Bronchial epithelial cell (primary cell): ENCODE measurements around the gene ARHGAP42. TPM values are rescaled to one million over a fixed set of nuclear protein-coding genes. Genes with fewer than 3 reads are reported as not detected.

ENCODE experiments used
- DNase-seq: peaks from one replicate; pipeline ENCODE4 v3.0.0-alpha.2; 2010; ENCODE audit warnings: low read depth
- FAIRE-seq: peaks from 2 replicates; lab custom pipeline; 2011; peaks lifted over from hg19 to GRCh38; lab: Jason Lieb, UNC
- H3K27me3 ChIP-seq: 2 replicates; pipeline ENCODE4 v1.5.1; 2011; ENCODE audit warnings: low read length; ENCODE audit not compliant: control insufficient read depth, insufficient read depth
- H3K36me3 ChIP-seq: 2 replicates; pipeline ENCODE4 v1.5.1; 2011; ENCODE audit warnings: low read length; ENCODE audit not compliant: control insufficient read depth, insufficient read depth
- H3K4me3 ChIP-seq: 2 replicates; pipeline ENCODE4 v1.5.1; 2011; ENCODE audit warnings: mild to moderate bottlenecking, low read depth, low read length, control low read depth
- CTCF ChIP-seq: IDR thresholded peaks from 2 replicates; pipeline ENCODE4 v1.5.1; 2011; ENCODE audit warnings: mild to moderate bottlenecking, moderate library complexity, low read length, control low read depth, inconsistent platforms; ENCODE audit not compliant: insufficient read depth, severe bottlenecking
- total RNA-seq: library from RNA; depleted of rRNA; stranded (reverse); fragments of >200 nt; gene quantifications from 2 replicates; pipeline ENCODE4 v1.2.1, GENCODE V29; 2014

ARHGAP42 gene
- total RNA-seq, 1 donor from 2014 or later: 5.3 TPM

GRCh38 chr11:100675115-100675650 is 11.9 kb upstream of the ARHGAP42 start:
- no peak for TF ChIP-seq CTCF
- no peak for FAIRE-seq
- no peaks in the 10 kb centered on the region for H3K27me3 ChIP-seq

GRCh38 chr11:100676901-100677300 is 10.2 kb upstream of the ARHGAP42 start:
- DNase-seq: peak; percentile 30

More at GRCh38 chr11:100675115-100675650, 11.9 kb upstream of the ARHGAP42 start:
- DNase-seq: no peak
- H3K36me3 ChIP-seq: no peaks in the 10 kb centered on the region
- H3K4me3 ChIP-seq: no peak overlapping the region

GRCh38 chr11:100677796-100678195 is 9.3 kb upstream of the ARHGAP42 start:
- DNase-seq (no peak), FAIRE-seq (no peak)
- TF ChIP-seq CTCF: no peak
- Histone ChIP-seq H3K36me3 (no peaks in the 10 kb centered on the region), H3K27me3 (no peaks in the 10 kb centered on the region), H3K4me3 (no peak overlapping the region)

More at GRCh38 chr11:100676901-100677300, 10.2 kb upstream of the ARHGAP42 start:
- FAIRE-seq: no peak
- H3K4me3 ChIP-seq: no peak overlapping the region
- no peaks in the 10 kb centered on the region for H3K36me3 ChIP-seq
- H3K27me3 ChIP-seq: no peaks in the 10 kb centered on the region
- no peak for TF ChIP-seq CTCF

- TF ChIP-seq CTCF: no peak
- no peak overlapping the region for H3K4me3 ChIP-seq
- DNase-seq (no peak), FAIRE-seq (no peak)
- no peaks in the 10 kb centered on the region for H3K36me3 ChIP-seq
- no peaks in the 10 kb centered on the region for H3K27me3 ChIP-seq
These were observed 7.0 kb upstream of the ARHGAP42 start for GRCh38 chr11:100680070-100680469.

GRCh38 chr11:100681064-100681502 is 6.0 kb upstream of the ARHGAP42 start:
- DNase-seq (peak; percentile 70), FAIRE-seq (peak; percentile 47)
- TF ChIP-seq CTCF: no peak
- no peaks in the 10 kb centered on the region for H3K27me3 ChIP-seq
- H3K36me3 ChIP-seq: no peaks in the 10 kb centered on the region
- H3K4me3 ChIP-seq: no peak overlapping the region
